Nephron (organoid): ENCODE measurements around the gene DCTN3.

Experiments
- H3K27ac Mint-ChIP-seq, 3 experiments: 2 replicates each; pipeline ENCODE4 v1.8.0; 2020; ENCODE audit warnings: mixed read lengths in 3 of 3, mild to moderate bottlenecking in 2 of 3, moderate library complexity in 1 of 3
- H3K27me3 Mint-ChIP-seq: 2 replicates; pipeline ENCODE4 v1.8.0; 2021; ENCODE audit warnings: low read depth, mild to moderate bottlenecking, moderate library complexity, mixed read lengths
- H3K36me3 Mint-ChIP-seq: 2 replicates; pipeline ENCODE4 v1.8.0; 2020; ENCODE audit warnings: low read depth, mixed read lengths
- H3K4me1 Mint-ChIP-seq: 2 replicates; pipeline ENCODE4 v1.8.0; 2020; ENCODE audit warnings: mixed read lengths
- H3K4me3 Mint-ChIP-seq, 3 experiments: 2 replicates each; pipeline ENCODE4 v1.8.0; 2020; ENCODE audit warnings: mild to moderate bottlenecking in 3 of 3, mixed read lengths in 3 of 3, moderate library complexity in 2 of 3
- H3K9me3 Mint-ChIP-seq: 2 replicates; pipeline ENCODE4 v1.8.0; 2020; ENCODE audit warnings: mixed read lengths
- TF ChIP-seq, protein P1 (sequence below), 3 experiments: fragments of 200-600 bp; sonication (generic); IDR thresholded peaks; one replicate each; pipeline ENCODE4 v1.5.0; 2021; ENCODE audit warnings: antibody characterized with exemption in 3 of 3; ENCODE audit not compliant: unreplicated experiment in 3 of 3

The DCTN3 gene

DNA sequence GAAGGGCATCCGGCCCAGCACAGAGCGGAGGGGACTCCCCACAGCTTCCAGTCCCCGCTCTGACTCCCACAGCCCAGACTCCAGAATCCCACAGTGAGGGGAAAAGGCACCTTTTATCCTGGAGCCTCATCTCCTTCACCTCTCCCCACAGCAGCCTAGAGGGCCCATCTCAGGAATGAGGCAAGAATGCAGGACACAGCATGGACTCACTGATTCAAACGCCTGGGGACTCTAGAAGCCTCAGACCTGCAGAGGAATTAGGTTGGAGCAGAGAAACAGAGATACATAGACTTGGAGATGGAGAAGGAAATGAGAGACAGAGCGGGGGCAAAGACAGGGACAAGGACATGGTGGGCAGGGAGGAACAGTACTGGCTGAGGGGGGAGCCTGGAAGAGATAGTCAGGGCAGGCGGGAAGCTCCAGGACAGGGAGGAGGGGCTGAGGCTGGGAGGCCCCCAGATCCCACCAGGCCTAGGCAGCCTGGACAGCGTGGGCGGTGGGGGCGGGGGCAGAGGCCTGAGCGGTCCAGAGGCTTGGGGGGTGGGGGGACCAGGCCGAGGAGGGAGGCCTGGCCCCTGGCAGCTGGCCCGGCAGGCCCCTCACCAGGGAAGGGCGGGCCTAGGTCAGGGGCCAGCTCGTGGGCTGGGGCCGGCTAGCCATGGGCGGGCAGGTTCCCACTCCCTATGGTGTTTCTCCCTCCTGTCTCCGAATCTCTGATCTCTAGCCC, 46.5 kb downstream of the DCTN3 start:
- Mint-ChIP-seq H3K36me3 (no peaks in the 10 kb centered on the region), H3K4me1 (peaks cover 84% of the 10 kb centered on the region), H3K9me3 (no peaks in the 10 kb centered on the region), H3K4me3 (peak overlapping the region; percentile 7 to 21 (median 10)), H3K27me3 (peaks cover 16% of the 10 kb centered on the region), H3K27ac (peak overlapping the region; percentile 91 to 94 (median 92))
- TF ChIP-seq, protein P1, sequence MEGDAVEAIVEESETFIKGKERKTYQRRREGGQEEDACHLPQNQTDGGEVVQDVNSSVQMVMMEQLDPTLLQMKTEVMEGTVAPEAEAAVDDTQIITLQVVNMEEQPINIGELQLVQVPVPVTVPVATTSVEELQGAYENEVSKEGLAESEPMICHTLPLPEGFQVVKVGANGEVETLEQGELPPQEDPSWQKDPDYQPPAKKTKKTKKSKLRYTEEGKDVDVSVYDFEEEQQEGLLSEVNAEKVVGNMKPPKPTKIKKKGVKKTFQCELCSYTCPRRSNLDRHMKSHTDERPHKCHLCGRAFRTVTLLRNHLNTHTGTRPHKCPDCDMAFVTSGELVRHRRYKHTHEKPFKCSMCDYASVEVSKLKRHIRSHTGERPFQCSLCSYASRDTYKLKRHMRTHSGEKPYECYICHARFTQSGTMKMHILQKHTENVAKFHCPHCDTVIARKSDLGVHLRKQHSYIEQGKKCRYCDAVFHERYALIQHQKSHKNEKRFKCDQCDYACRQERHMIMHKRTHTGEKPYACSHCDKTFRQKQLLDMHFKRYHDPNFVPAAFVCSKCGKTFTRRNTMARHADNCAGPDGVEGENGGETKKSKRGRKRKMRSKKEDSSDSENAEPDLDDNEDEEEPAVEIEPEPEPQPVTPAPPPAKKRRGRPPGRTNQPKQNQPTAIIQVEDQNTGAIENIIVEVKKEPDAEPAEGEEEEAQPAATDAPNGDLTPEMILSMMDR (IDR thresholded peaks at IDR 0.05; ENCODE audit: unreplicated experiment in 3 of 3) = no peak

DNA sequence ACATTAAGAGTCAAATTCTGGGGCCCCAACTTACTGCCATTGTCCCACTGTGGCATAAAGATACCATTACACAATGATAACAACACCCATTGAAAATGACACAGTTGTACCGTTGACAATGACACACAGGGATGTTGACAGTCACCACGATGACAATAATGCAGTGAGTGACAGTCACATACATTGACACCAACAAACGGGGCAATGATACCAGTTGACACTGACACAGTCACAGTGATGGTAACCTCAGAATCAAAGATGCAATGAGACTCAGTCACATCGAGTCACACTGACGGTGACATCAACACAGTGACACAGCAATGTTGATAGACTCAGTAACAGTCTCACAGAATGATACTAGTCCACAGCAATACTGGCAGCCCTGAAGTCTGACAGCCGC, 47.7 kb downstream of the DCTN3 start:
- Mint-ChIP-seq H3K36me3 (peaks cover 4% of the 10 kb centered on the region), H3K9me3 (no peaks in the 10 kb centered on the region), H3K4me1 (peaks cover 91% of the 10 kb centered on the region), H3K4me3 (no peak overlapping the region), H3K27ac (peak overlapping the region in 2 of 3 experiments; percentile 92 to 96), H3K27me3 (peaks cover 22% of the 10 kb centered on the region)
- TF ChIP-seq, protein P1 (IDR thresholded peaks at IDR 0.05; ENCODE audit: unreplicated experiment in 3 of 3) = no peak

DNA sequence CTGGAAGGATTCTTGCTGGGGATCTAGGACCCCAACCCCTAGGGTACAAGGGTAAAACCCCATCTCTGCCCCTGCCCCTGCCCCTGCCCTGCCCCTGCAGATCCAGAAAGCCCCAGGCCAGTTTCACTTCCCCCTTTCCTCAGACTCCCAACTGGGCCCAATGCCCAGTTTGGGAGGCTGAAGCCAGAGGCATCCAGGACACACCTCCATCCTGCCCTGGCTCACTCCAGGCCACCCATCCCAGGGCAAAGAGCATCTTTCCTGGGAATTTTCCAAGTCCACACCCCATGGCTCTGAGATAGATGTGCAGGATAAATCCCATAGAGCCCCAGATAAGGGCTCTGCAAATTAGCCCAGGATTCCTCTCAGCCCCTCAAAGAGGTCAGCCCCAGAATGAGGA, 48.2 kb downstream of the DCTN3 start:
- Mint-ChIP-seq H3K4me1 (peaks cover 91% of the 10 kb centered on the region), H3K27ac (peak overlapping the region; percentile 83 to 96 (median 92)), H3K4me3 (no peak overlapping the region), H3K9me3 (no peaks in the 10 kb centered on the region), H3K36me3 (peaks cover 8% of the 10 kb centered on the region), H3K27me3 (peaks cover 19% of the 10 kb centered on the region)
- TF ChIP-seq, protein P1 (IDR thresholded peaks at IDR 0.05; ENCODE audit: unreplicated experiment in 3 of 3) = no peak

DNA sequence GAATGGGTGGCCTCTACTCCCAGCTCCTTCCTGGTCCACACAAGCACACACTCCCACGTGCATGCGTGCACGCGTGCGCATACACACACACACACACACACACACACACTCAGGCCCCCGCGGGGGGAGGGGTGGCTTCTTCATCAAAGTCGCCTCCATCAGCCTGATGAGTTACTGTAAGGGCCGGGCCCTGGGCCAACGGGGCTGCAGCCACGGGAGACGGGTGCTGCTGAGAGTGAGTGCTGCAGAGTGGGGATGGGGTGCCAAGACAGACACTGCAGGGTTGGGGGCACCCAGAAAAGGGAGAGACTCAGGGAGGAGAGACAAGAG, 48.8 kb downstream of the DCTN3 start:
- Mint-ChIP-seq H3K9me3 (no peaks in the 10 kb centered on the region), H3K4me3 (peak overlapping the region; percentile 43 to 55 (median 44)), H3K27me3 (peaks cover 16% of the 10 kb centered on the region), H3K27ac (peak overlapping the region; percentile 83 to 96 (median 92)), H3K36me3 (peaks cover 14% of the 10 kb centered on the region), H3K4me1 (peaks cover 91% of the 10 kb centered on the region)
- TF ChIP-seq, protein P1 (IDR thresholded peaks at IDR 0.05; ENCODE audit: unreplicated experiment in 3 of 3) = no peak

DNA sequence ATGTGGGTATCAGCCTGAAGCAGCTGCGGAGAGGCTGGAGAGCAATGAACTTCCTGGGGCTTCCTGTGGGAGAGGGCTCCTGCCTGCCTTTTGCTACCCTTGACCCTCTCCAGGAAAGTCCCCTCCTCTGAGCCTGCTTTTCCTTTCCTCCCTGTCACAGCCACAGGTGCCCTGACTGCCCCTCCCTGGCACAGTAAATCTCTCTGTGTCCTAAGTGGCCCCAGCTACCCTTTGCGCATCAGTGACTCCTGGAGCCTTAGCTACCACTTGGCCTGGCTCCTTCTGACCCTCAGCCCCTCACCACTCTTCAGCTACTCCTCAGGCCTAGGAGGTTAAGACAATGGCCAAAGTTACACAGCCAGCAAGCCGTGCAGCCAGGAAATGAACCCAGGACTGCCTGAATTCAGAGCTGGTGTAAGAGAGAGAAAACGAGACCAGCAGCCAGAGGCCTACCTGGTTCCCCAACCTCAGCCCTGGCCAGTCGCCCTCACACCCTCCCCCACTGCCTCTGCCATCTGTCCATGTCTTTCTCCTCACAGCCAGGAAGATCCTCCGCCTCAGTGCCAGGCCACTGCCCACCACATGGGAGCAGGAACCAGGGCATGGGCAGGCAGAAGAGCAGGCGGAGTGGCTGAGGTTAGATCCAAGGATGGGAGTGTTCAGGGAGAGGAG, 49.4 kb downstream of the DCTN3 start:
- Mint-ChIP-seq H3K27ac (peak overlapping the region; percentile 83 to 96 (median 92)), H3K36me3 (peaks cover 14% of the 10 kb centered on the region), H3K9me3 (no peaks in the 10 kb centered on the region), H3K4me1 (peaks cover 91% of the 10 kb centered on the region), H3K4me3 (peak overlapping the region; percentile 11 to 44 (median 43)), H3K27me3 (peaks cover 11% of the 10 kb centered on the region)
- TF ChIP-seq, protein P1 (IDR thresholded peaks at IDR 0.05; ENCODE audit: unreplicated experiment in 3 of 3) = no peak
